Gastroesophageal sphincter (tissue), 3 donors: Measurements from ENCODE around the gene CNGA3.

ENCODE experiments used
- CTCF ChIP-seq, 4 experiments: fragments of 200-600 bp in 2 of 4; fragments of 450-650 bp in 2 of 4; sonication (generic) in 1 of 4; IDR thresholded peaks; one replicate each; pipeline ENCODE4 v1.5.1; 2017 to 2019; ENCODE audit warnings: antibody characterized with exemption in 4 of 4, mild to moderate bottlenecking in 2 of 4, moderate library complexity in 2 of 4
- POLR2A ChIP-seq, 2 donors: fragments of 450-650 bp; IDR thresholded peaks; one replicate each; pipeline ENCODE4 v1.6.1; 2017; ENCODE audit warnings: antibody characterized with exemption in 2 of 2, mild to moderate bottlenecking in 2 of 2, moderate library complexity in 1 of 2

DNA sequence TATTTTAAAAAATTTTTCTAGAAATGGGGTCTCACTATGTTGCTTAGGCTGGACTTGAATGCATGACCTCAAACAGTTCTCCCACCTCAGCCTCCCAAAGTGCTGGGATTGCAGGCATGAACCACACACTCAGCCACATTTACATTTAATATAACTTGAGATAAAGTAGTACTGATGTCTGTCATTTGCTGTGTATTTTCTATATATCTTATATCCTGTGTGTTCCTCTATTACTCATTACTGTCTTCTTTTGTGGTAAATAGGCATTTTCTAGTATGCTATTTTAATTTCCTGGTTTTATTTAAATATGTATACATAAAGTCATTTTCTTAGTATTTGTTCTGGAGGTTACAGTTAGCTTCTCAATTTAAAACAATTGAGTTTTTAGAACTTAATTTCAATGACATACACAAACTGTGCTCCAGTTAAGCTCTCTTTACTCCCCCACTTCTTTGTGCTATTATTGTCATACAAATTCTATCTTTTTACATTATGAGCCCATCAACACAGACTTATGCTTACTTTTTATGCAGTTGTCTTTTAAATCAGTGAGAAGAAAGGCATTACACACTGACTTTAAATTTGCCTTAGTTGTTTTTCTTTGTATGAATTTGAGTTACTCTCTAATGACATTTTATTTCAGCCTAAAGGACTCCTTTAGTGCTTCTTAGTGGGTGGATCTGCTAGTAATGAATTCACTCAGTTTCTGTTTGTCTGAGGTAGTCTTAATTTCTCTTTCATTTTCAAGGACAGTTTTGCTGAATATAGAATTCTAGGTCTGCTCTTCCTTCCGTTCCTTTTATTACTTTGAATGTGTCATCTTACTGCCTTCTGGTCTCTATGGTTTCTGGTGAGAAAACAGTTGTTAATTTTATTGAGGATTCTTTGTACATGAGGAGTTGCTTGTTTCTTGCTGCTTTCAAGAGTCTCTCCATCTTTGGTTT lies 92.2 kb downstream of the CNGA3 start:
- no peak for TF ChIP-seq CTCF (IDR thresholded peaks at IDR 0.05)
- no peak for TF ChIP-seq POLR2A (IDR thresholded peaks at IDR 0.05)
